HepG2 (cell line): ENCODE data around the gene RASAL1. TPM values are rescaled to one million over a fixed set of nuclear protein-coding genes. Genes with fewer than 3 reads are reported as not detected.

Source experiments
- ATAC-seq: fragments of 200-7000 bp; cut with Tn5 transposase; 3 replicates; pipeline ENCODE4 v1.9.1; 2020; ENCODE audit warnings: mild to moderate bottlenecking, moderate library complexity
- BruUV-seq: library from RNA; stranded (reverse); fragments of 400-500 nt; replicated peaks from 2 replicates; lab custom pipeline; 2021; lab: Mats Ljungman, UMichigan
- CTCF ChIA-PET: fragments of 300-600 bp; formaldehyde crosslinking; extraction: SDS; loops from one replicate; lab custom pipeline; 2021; ENCODE audit warnings: low total read pairs, inconsistent platforms, low intra/inter-chr PET ratio; lab: Yijun Ruan, JAX
- POLR2A ChIA-PET: fragments of 350-600 bp; sonication (Branson Sonifier 250); formaldehyde crosslinking; loops from one replicate; lab custom pipeline; 2020; ENCODE audit warnings: antibody characterized with exemption, inconsistent platforms; lab: Yijun Ruan, JAX
- DNase-seq: peaks from one replicate; pipeline ENCODE4 v3.0.0-alpha.2; 2015; ENCODE audit warnings: low spot score
- FAIRE-seq: peaks from 3 replicates; lab custom pipeline; 2011; peaks lifted over from hg19 to GRCh38; lab: Jason Lieb, UNC
- H2AFZ ChIP-seq: one replicate; pipeline ENCODE4 v1.6.1; 2011; ENCODE audit warnings: low read length, inconsistent platforms
- H3K27ac ChIP-seq: fragments of 300-600 bp; 3 replicates; pipeline ENCODE4 v1.8.0; 2011; ENCODE audit warnings: mixed run types, mild to moderate bottlenecking, mixed read lengths, low read length, inconsistent platforms; ENCODE audit not compliant: insufficient read depth; ENCODE audit errors: extremely low read length
- H3K27me3 ChIP-seq, 2 experiments: fragments of 200-600 bp in 1 of 2; 2 replicates in 1 of 2; 3 replicates in 1 of 2; pipeline versions ENCODE4 v1.6.0 to v1.8.0; 2011; ENCODE audit warnings: low read length in 2 of 2, mild to moderate bottlenecking in 2 of 2, moderate library complexity in 2 of 2, inconsistent platforms in 1 of 2; ENCODE audit not compliant: insufficient read depth in 2 of 2, control insufficient read depth in 1 of 2
- H3K36me3 ChIP-seq, 2 experiments: fragments of 200-600 bp in 1 of 2; replicated peaks in 1 of 2; 2 replicates in 1 of 2; 3 replicates in 1 of 2; pipeline versions ENCODE4 v1.5.1 to v1.8.0; 2011; ENCODE audit warnings: low read length in 2 of 2, inconsistent platforms in 1 of 2; ENCODE audit not compliant: insufficient read depth in 2 of 2, control insufficient read depth in 1 of 2
- H3K4me1 ChIP-seq: 2 replicates; pipeline ENCODE4 v1.5.1; 2012; ENCODE audit warnings: low read length, inconsistent platforms; ENCODE audit not compliant: insufficient read depth
- H3K4me2 ChIP-seq: 2 replicates; pipeline ENCODE4 v1.6.0; 2011; ENCODE audit warnings: low read depth, low read length, inconsistent platforms
- H3K4me3 ChIP-seq, 3 experiments: fragments of 200-600 bp in 1 of 3; sonication (generic), shearing (Covaris generic) in 1 of 3; replicated peaks in 1 of 3; 2 replicates each; pipeline ENCODE4 v1.5.1; 2011 to 2016; ENCODE audit warnings: low read length in 3 of 3, inconsistent platforms in 2 of 3, low read depth in 2 of 3, mild to moderate bottlenecking in 2 of 3, control low read depth in 1 of 3, mixed read lengths in 1 of 3; ENCODE audit not compliant: insufficient read depth in 1 of 3
- H3K79me2 ChIP-seq: one replicate; pipeline ENCODE4 v1.6.1; 2011; ENCODE audit warnings: low read length, inconsistent platforms; ENCODE audit not compliant: insufficient read depth
- H3K9ac ChIP-seq: 2 replicates; pipeline ENCODE4 v1.6.0; 2011; ENCODE audit warnings: mild to moderate bottlenecking, low read depth, low read length, inconsistent platforms; ENCODE audit not compliant: insufficient read depth
- H3K9me3 ChIP-seq: 2 replicates; pipeline ENCODE4 v1.5.1; 2012; ENCODE audit warnings: mild to moderate bottlenecking, low read length
- H4K20me1 ChIP-seq: 2 replicates; pipeline ENCODE4 v1.6.0; 2011; ENCODE audit warnings: inconsistent platforms, mild to moderate bottlenecking, low read length, moderate library complexity; ENCODE audit not compliant: insufficient read depth
- CEBPZ ChIP-seq: IDR thresholded peaks from 2 replicates; pipeline ENCODE4 v1.6.1; 2012; ENCODE audit warnings: low read length, improper control_type of control experiment
- DMAP1 ChIP-seq: IDR thresholded peaks from 2 replicates; pipeline ENCODE4 v1.6.1; 2016
- FOXA1 ChIP-seq, 2 experiments: fragments of 450-650 bp in 1 of 2; sonication (generic) in 1 of 2; formaldehyde crosslinking in 1 of 2; IDR thresholded peaks; 2 replicates each; pipeline versions ENCODE4 v1.4.0 to v1.6.1; 2016 to 2020; ENCODE audit warnings: missing genetic modification reagents in 1 of 2
- KLF13 ChIP-seq: sonication (generic); formaldehyde crosslinking; IDR thresholded peaks from 2 replicates; pipeline ENCODE4 v1.4.0; 2020; ENCODE audit warnings: mild to moderate bottlenecking, missing genetic modification reagents
- LRRFIP1 ChIP-seq: sonication (generic); formaldehyde crosslinking; conservative IDR thresholded peaks from 2 replicates; pipeline ENCODE4 v1.4.0; 2020; ENCODE audit warnings: missing genetic modification reagents
- NONO ChIP-seq, 2 experiments: fragments of 450-650 bp in 1 of 2; sonication (generic) in 1 of 2; formaldehyde crosslinking in 1 of 2; IDR thresholded peaks in 1 of 2; conservative IDR thresholded peaks in 1 of 2; 2 replicates each; pipeline versions ENCODE4 v1.6.1 to v1.8.0; 2017 to 2022; ENCODE audit warnings: mild to moderate bottlenecking in 1 of 2, missing genetic modification reagents in 1 of 2, moderate library complexity in 1 of 2
- ZNF367 ChIP-seq: sonication (generic); formaldehyde crosslinking; IDR thresholded peaks from 2 replicates; pipeline ENCODE4 v1.4.0; 2020; ENCODE audit warnings: missing genetic modification reagents, borderline replicate concordance
- ZNF549 ChIP-seq: sonication (generic); formaldehyde crosslinking; IDR thresholded peaks from 2 replicates; pipeline ENCODE4 v1.5.0; 2020; ENCODE audit warnings: missing genetic modification reagents
- WGBS: methylation state at CpG from one replicate; pipeline ENCODE4 v1.1.6; 2017; ENCODE audit warnings: low lambda C conversion rate; 5-methylcytosine and 5-hydroxymethylcytosine counted together
- in situ Hi-C: cut with HindIII; loops from 2 replicates; pipeline ENCODE4 v1.10.0; 2017; ENCODE audit warnings: low pct_unique_long_range_greater_than_20kb; ENCODE audit not compliant: extremely low pct_ligation_motif_present
- intact Hi-C: fragments of 100-400 bp; cut with micrococcal nuclease; formaldehyde crosslinking; loops from one replicate; pipeline ENCODE4 v1.10.0; 2022; ENCODE audit not compliant: unreplicated experiment
- polyA plus RNA-seq, 8 experiments: library from polyadenylated mRNA; depleted of rRNA in 3 of 8; stranded (reverse) in 7 of 8; unstranded in 1 of 8; fragments of >200 nt; fragmentation: Illumina TruSeq in 4 of 8; extraction: Trizol in 4 of 8; gene quantifications; 2 replicates each; pipeline versions ENCODE4 v1.2.1 to v1.2.3, GENCODE V29; 2011 to 2016; ENCODE audit warnings: low read depth in 4 of 8, missing spikeins in 1 of 8, mixed read lengths in 1 of 8; ENCODE audit not compliant: insufficient read depth in 1 of 8
- total RNA-seq, 5 experiments: library from RNA; depleted of rRNA; stranded (reverse); fragments of >200 nt; fragmentation: Illumina TruSeq; extraction: Trizol; gene quantifications; 2 replicates each; pipeline ENCODE4 v1.2.3, GENCODE V29; 2016; ENCODE audit warnings: low read depth in 1 of 5
- TF ChIP-seq, protein P1 (sequence below): IDR thresholded peaks from 2 replicates; pipeline ENCODE4 v1.6.1; 2016; ENCODE audit warnings: missing compliant biosample characterization, missing genetic modification reagents, borderline replicate concordance

RASAL1 gene
- total and polyA plus RNA-seq, 2 of the 13 experiments (the other 11 are each of a cell fraction or from before 2014, with no cell fraction given), result not detected

DNA sequence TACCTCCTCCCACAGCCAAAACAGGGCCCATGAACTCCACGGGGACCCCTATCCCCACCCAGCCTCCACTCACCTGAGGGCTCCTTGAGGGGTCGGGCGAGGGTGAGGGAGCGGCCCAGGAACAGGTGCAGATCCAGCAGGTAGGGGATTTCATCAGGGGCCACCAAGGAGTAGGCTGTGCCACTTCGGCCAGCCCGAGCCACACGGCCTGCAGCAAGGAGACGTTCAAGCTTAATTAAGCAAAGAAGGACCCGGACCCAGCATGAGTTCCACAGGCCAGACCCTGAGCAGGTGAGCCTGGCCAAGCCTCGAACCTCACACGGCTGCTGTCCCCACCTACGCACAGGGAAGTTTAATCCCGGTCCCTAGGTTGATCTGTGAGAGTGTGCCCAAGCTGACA is 34.1 kb upstream of the RASAL1 start:
- TF ChIP-seq NONO (IDR thresholded peaks at IDR 0.05) (no peak), NONO (CRISPR knock-in tag; conservative IDR thresholded peaks at IDR 0.05) (no peak), LRRFIP1 (CRISPR knock-in tag) (no peak), KLF13 (CRISPR knock-in tag) (no peak)
- no peak for FAIRE-seq
- peaks cover 46 to 89% of the 10 kb centered on the region in 2 experiments for H3K36me3 ChIP-seq
- in situ Hi-C loops, result no loop called here
- no peak overlapping the region for H3K4me2 ChIP-seq
- 97% methylated on average over 8 of the region's 13 CpGs for WGBS
- no peak overlapping the region for H3K27ac ChIP-seq
- no peak overlapping the region for H3K4me3 ChIP-seq
- POLR2A ChIA-PET, result no interaction called here
- intact Hi-C loops, result no loop called here
- DNase-seq, result no peak
- no peak for ATAC-seq
- H3K9me3 ChIP-seq, result no peaks in the 10 kb centered on the region
- BruUV-seq, result no TSS peak
- H3K4me1 ChIP-seq, result no peaks in the 10 kb centered on the region
- H2AFZ ChIP-seq, result no peak overlapping the region
- peaks cover 4% of the 10 kb centered on the region; the same call in 1 of the 2 replicates for H4K20me1 ChIP-seq
- no peaks in the 10 kb centered on the region for H3K27me3 ChIP-seq
- H3K79me2 ChIP-seq, result no peaks in the 10 kb centered on the region
- H3K9ac ChIP-seq, result no peak overlapping the region
- CTCF ChIA-PET, result no interaction called here

- Histone ChIP-seq H3K36me3 (peaks cover 49 to 82% of the 10 kb centered on the region in 2 experiments), H3K9ac (no peak overlapping the region)
- BruUV-seq, result no TSS peak
- TF ChIP-seq FOXA1 (IDR thresholded peaks at IDR 0.05) (no peak), FOXA1 (CRISPR knock-in tag; IDR thresholded peaks at IDR 0.05) (no peak), DMAP1 (CRISPR knock-in tag) (no peak), ZNF549 (CRISPR knock-in tag) (no peak), ZNF367 (no peak), CEBPZ (no peak)
- TF ChIP-seq, protein P1, sequence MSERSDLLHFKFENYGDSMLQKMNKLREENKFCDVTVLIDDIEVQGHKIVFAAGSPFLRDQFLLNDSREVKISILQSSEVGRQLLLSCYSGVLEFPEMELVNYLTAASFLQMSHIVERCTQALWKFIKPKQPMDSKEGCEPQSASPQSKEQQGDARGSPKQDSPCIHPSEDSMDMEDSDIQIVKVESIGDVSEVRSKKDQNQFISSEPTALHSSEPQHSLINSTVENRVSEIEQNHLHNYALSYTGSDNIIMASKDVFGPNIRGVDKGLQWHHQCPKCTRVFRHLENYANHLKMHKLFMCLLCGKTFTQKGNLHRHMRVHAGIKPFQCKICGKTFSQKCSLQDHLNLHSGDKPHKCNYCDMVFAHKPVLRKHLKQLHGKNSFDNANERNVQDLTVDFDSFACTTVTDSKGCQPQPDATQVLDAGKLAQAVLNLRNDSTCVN, result no peak
Observed at GRCh38 chr12:113167868-113168267, 32.3 kb upstream of the RASAL1 start.

More at GRCh38 chr12:113167868-113168267, 32.3 kb upstream of the RASAL1 start:
- Histone ChIP-seq H3K4me2 (no peak overlapping the region), H3K79me2 (no peaks in the 10 kb centered on the region), H3K27me3 (no peaks in the 10 kb centered on the region), H2AFZ (no peak overlapping the region), H3K27ac (peak overlapping the region; percentile 39), H4K20me1 (no peaks in the 10 kb centered on the region), H3K4me1 (no peaks in the 10 kb centered on the region), H3K9me3 (no peaks in the 10 kb centered on the region), H3K4me3 (no peak overlapping the region)
- ChIA-PET POLR2A (no interaction called here), CTCF (no interaction called here)
- intact Hi-C loops (no loop called here), in situ Hi-C loops (no loop called here)
- ATAC-seq (no peak), FAIRE-seq (no peak), DNase-seq (no peak)
- WGBS, result 96% methylated on average over 8 of the region's 10 CpGs
